A549 treated with CpdA at 1 μM for 4 hours (cell line): ENCODE data around the gene OBP2B. TPM values are rescaled to one million over a fixed set of nuclear protein-coding genes. Genes with fewer than 3 reads are reported as not detected.

Experiments used
- total RNA-seq: library from RNA; stranded (reverse); fragments of 200-300 nt; extraction: Qiagen RNA extraction; gene quantifications from 5 replicates; pipeline ENCODE4 v1.2.3, GENCODE V29; 2022; ENCODE audit warnings: low read depth

The OBP2B gene, protein sequence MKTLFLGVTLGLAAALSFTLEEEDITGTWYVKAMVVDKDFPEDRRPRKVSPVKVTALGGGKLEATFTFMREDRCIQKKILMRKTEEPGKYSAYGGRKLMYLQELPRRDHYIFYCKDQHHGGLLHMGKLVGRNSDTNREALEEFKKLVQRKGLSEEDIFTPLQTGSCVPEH
- not detected in 5 replicates for total RNA-seq

DNA sequence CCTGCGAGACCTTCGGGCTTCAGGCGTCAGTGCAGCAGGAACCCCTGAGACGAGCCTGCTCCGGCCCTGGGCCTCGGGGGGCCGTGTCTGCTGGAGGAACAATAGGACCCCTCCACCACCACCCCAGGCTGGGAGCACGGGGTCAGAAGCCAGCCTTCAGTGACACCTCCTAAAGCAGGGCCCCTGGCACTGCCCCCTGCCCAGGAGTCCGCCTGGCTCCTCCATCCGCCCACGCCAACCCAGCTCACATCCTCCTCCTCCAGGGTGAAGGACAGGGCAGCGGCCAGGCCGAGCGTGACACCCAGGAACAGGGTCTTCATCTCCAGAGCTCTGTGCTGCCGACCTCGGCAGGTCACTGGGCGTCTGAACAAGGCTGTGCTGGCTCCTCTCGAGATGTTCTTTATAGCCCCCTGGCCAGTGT lies at the start of gene OBP2B:
Gene OBP2B (minus strand): TSS at position 371 of the 421 bp plus-strand sequence. CDS start 51 bp downstream, at position 320.

DNA sequence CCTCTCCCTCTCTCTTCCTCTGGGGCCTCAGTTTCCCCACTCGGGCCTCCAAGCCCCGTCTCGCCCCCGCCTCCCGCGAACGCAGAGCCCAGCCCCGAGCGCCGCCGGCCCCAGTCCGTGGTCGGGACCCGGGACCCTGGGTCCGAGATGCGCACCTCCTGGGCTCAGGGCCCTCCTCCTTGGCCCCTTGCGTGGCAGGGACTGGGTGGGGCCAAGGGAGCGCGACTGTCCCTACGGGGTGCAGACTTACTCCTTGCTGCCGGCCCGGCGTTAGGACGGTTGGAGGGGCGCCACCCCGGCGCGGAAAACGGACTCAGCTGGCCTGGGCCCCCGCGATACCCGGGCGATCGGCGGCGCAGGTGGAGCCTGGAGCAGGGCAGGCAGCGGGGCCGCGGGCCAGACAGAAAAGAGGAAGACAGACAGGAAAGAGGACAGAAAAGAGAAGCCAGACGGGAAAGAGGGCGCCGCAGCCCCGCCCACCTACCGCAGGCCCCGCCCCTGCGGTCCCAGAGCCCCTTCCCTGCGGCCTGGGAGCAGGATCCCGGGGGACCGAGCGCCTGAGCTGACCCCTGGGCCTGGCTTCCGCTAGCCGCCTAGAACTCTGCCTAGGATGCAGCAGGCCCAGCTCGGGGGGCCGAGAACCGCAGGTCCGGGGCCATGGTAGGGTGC lies 45.4 kb downstream of the OBP2B start, which contains the start of gene GBGT1:
Gene GBGT1 (minus strand): TSS at position 411 of the 669 bp plus-strand sequence. CDS start 1,502 bp downstream, outside the sequence.

Other genes with a start within 250 kb of the OBP2B start
- gene GFI1B, start 230.6 kb downstream of the OBP2B start, total RNA-seq: 0.07 TPM in 1 of 5 replicates, not detected in the others
- gene GTF3C5, start 178.3 kb downstream of the OBP2B start, total RNA-seq: 61.6 to 72.0 TPM (median 70.8 TPM) in 5 replicates
- gene CEL, start 147.3 kb downstream of the OBP2B start, total RNA-seq: 0.26 to 0.86 TPM (median 0.66 TPM) in 5 replicates
- gene RALGDS, start 88.0 kb downstream of the OBP2B start, total RNA-seq: 21.0 to 27.1 TPM (median 24.4 TPM) in 5 replicates
- 1.6 to 3.0 TPM (median 2.8 TPM) in 5 replicates for gene GBGT1, start 45.3 kb downstream of the OBP2B start, total RNA-seq
- not detected in 5 replicates for gene ABO, start 66.0 kb upstream of the OBP2B start, total RNA-seq
- gene SURF6, start 126.9 kb upstream of the OBP2B start, total RNA-seq: 24.0 to 32.5 TPM (median 27.3 TPM) in 5 replicates
- 23.9 to 31.9 TPM (median 29.7 TPM) in 5 replicates for gene MED22, start 138.9 kb upstream of the OBP2B start, total RNA-seq
- gene RPL7A, start 139.0 kb upstream of the OBP2B start, total RNA-seq: 3,321 to 3,607 TPM (median 3,503 TPM) in 5 replicates
- 30.5 to 49.9 TPM (median 44.1 TPM) in 5 replicates for gene SURF1, start 147.2 kb upstream of the OBP2B start, total RNA-seq
- gene SURF2, start 147.3 kb upstream of the OBP2B start, total RNA-seq: 39.2 to 55.8 TPM (median 47.0 TPM) in 5 replicates
- gene SURF4, start 166.8 kb upstream of the OBP2B start, total RNA-seq: 179 to 209 TPM (median 208 TPM) in 5 replicates
- gene STKLD1, start 167.1 kb upstream of the OBP2B start, total RNA-seq: 0.23 to 1.4 TPM (median 0.81 TPM) in 5 replicates
- 31.4 to 44.3 TPM (median 39.2 TPM) in 5 replicates for gene REXO4, start 208.8 kb upstream of the OBP2B start, total RNA-seq
- 0.28 to 0.73 TPM (median 0.48 TPM) in 5 replicates for gene ADAMTS13, start 213.1 kb upstream of the OBP2B start, total RNA-seq